Activated naive CD4-positive, alpha-beta T cell treated with anti-CD3 and anti-CD28 coated beads, Interleukin-2, amount 50 U/mL, for 72 hours (primary cell): ENCODE results near the gene NUTM2G. TPM values are rescaled to one million over a fixed set of nuclear protein-coding genes. Genes with fewer than 3 reads are reported as not detected.
"Not testable (repeated sequence)": the region's sequence is repeated elsewhere in the genome, so short reads cannot be mapped to it uniquely, and the experiment has no call there.

ENCODE experiments used
- ATAC-seq, 2 donors: fragments of 150-1000 bp; cut with Tn5 transposase; 2 replicates each; pipeline ENCODE4 v1.10.0; 2021; ENCODE audit warnings: mild to moderate bottlenecking in 2 of 2, moderate library complexity in 2 of 2
- DNase-seq, 2 donors: peaks; one replicate each; pipeline ENCODE4 v3.0.0; 2021 to 2022; ENCODE audit warnings: low spot score in 2 of 2
- H3K27ac Mint-ChIP-seq, 2 donors: one replicate each; pipeline ENCODE4 v1.8.0; 2022; ENCODE audit warnings: mild to moderate bottlenecking in 2 of 2, mixed read lengths in 2 of 2
- H3K36me3 Mint-ChIP-seq, 2 donors: one replicate each; pipeline ENCODE4 v1.8.0; 2022; ENCODE audit warnings: mixed read lengths in 2 of 2
- H3K9me3 Mint-ChIP-seq, 2 donors: one replicate each; pipeline ENCODE4 v1.8.0; 2022; ENCODE audit warnings: mixed read lengths in 2 of 2
- total RNA-seq, 2 donors: library from RNA; stranded (reverse); gene quantifications; one replicate each; pipeline ENCODE4 v1.2.3, GENCODE V29; 2022

Gene NUTM2G, protein sequence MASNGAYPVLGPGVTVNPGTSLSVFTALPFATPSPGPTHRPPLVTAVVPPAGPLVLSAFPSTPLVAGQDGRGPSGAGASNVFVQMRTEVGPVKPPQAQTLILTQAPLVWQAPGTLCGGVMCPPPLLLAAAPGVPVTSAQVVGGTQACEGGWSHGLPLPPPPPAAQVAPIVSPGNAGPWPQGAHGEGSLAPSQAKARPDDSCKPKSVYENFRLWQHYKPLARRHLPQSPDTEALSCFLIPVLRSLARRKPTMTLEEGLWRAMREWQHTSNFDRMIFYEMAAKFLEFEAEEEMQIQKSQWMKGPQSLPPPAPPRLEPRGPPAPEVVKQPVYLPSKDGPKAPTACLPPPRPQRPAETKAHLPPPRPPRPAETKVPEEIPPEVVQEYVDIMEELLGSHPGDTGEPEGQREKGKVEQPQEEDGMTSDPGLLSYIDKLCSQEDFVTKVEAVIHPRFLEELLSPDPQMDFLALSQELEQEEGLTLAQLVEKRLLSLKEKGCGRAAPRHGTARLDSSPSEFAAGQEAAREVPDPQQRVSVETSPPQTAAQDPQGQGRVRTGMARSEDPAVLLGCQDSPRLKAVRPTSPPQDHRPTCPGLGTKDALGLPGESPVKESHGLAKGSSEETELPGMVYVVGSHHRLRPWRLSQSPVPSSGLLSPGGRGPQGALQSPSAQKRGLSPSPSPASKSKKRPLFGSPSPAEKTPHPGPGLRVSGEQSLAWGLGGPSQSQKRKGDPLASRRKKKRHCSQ
- not detected for total RNA-seq

DNA sequence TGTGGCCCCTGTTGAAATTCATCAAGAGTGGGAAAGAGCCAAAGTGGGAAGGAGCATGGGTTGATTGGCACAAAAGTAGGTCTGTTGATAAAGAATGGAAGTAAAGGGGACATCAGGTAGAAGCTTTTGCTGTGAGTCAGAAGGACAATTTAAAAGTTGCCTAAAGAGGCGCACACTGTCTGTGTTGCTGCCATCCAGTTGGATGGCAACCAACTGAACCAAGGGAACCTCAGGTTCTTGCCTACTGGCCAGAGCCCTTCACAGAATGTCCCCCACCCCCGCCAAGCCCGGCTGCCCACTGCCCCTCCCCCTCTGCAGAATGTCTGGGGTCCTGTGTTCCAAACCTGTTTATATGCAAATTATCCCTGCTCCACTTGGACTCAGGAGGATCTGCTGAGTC lies at the start of gene NUTM2G:
Gene NUTM2G (plus strand): TSS at position 301 of the 400 bp plus-strand sequence. CDS start 182 bp downstream, outside the sequence.
- H3K9me3 Mint-ChIP-seq, H3K36me3 Mint-ChIP-seq, DNase-seq, H3K27ac Mint-ChIP-seq, ATAC-seq: not testable (repeated sequence)

DNA sequence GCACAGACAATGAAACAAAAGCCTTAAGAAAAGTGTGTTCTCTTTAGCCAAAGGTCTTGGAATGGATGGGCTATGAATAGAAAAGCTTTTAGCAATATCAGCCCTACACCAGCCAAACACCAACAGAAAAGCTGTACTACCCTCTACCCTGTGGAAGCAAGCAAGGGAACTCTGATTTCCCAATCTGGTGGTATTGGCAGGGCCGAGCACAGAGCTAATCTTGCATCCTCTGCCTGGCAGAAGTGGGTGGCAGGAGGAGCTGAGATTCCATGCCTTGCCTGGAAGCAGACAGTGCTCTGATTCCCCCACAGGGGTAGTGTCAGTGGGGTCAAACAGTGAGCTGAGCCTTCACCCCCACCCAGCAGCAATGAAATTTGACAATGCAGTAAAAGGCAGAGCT lies 44.7 kb upstream of the NUTM2G start:
- ATAC-seq (no peak), DNase-seq (no peak)
- H3K9me3 Mint-ChIP-seq = peaks cover 0 to 14% of the 10 kb centered on the region in 2 donors

DNA sequence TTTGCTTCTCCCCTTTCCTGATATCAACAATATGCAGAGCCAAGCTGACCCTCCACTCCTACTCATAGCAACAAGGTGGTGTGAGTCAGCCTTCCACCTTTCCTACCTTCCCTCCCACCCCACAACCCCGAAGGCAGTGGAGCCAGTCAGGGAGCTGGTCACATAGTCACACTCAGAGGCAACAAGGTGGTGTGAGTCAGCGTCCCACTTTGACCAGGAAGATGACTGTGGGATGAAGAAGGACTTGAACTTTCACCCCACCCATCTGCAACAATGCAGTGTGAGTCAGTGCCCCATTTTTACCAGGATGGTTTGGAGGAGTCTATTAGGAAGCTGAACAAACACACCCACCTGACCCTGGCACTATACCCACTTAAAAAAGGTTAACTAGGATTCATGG lies 44.2 kb upstream of the NUTM2G start:
- Mint-ChIP-seq H3K9me3 (peaks cover 0 to 14% of the 10 kb centered on the region in 2 donors), H3K36me3 (peaks cover 11 to 13% of the 10 kb centered on the region in 2 donors), H3K27ac (no peak overlapping the region)
- DNase-seq (no peak), ATAC-seq (peak; percentile 48 to 92)

More for the DNA sequence above, 44.7 kb upstream of the NUTM2G start:
- H3K36me3 Mint-ChIP-seq = peaks cover 11 to 13% of the 10 kb centered on the region in 2 donors
- H3K27ac Mint-ChIP-seq = no peak overlapping the region

DNA sequence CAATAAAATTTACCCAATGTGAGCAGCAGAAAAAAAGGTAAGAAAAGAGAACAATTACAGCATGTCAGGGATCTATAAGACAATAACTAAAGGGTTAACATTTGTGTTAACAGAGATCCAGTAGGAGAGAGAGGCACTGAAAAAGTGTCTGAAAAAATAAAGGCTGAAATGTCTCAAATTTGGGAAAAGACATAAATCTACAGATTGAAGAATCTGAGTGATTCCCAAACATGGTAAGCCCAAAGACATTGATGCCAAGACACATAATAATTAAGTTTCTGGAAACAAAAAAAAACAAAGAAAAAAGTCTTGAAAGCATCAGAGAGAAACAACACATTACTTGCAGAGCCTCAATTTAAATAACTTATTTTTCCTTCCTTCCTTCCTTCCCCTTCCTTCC lies 43.2 kb upstream of the NUTM2G start:
- Mint-ChIP-seq H3K9me3 (peaks cover 0 to 14% of the 10 kb centered on the region in 2 donors), H3K27ac (peak overlapping the region in 1 of 2 donors; percentile 31), H3K36me3 (peaks cover 17 to 20% of the 10 kb centered on the region in 2 donors)
- ATAC-seq (no peak), DNase-seq (no peak)

DNA sequence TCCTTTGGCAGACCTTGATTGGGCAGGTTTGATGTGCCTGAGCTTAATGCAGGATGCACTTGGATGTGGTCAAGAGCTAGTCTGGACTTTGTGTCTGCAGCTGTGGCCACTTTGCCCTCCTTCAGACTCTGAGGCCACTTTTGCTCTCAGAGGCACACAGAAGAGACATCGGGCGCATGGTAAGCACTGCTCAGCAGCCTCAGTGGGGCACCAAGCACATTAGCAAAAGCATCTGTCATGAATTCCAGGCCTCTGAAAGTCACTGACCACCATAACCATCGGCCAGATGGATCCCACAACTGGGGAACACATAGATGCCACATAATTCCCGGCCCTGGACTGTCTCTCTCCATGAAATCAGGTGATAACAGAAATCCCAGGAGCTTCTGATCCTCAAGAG lies 40.1 kb upstream of the NUTM2G start:
- DNase-seq (no peak), ATAC-seq (no peak)
- H3K9me3 Mint-ChIP-seq = peaks cover 0 to 14% of the 10 kb centered on the region in 2 donors
- no peak overlapping the region for H3K27ac Mint-ChIP-seq
- H3K36me3 Mint-ChIP-seq = peaks cover 19 to 25% of the 10 kb centered on the region in 2 donors

DNA sequence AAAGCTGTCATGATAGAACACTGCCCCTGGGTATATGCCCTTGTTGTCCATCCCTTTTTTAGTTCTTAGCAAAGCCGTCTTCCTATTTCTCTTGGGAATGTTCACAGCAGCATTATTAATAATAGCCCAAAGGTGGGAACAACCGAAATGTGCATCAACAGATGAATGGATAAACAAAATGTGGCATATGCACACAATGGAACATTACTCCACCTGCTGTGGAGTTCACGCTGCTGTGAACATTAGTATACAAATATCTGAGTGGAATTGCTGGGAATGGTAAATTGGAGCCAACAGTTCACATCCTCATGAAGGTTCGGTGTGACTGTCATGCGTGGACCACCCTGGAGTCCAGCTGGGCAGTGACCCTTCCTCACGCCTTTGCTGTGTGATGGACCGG lies 36.5 kb upstream of the NUTM2G start:
- ATAC-seq = no peak
- H3K9me3 Mint-ChIP-seq = peaks cover 0 to 2% of the 10 kb centered on the region in 2 donors
- peaks cover 34 to 37% of the 10 kb centered on the region in 2 donors for H3K36me3 Mint-ChIP-seq
- H3K27ac Mint-ChIP-seq = no peak overlapping the region
- DNase-seq = no peak

DNA sequence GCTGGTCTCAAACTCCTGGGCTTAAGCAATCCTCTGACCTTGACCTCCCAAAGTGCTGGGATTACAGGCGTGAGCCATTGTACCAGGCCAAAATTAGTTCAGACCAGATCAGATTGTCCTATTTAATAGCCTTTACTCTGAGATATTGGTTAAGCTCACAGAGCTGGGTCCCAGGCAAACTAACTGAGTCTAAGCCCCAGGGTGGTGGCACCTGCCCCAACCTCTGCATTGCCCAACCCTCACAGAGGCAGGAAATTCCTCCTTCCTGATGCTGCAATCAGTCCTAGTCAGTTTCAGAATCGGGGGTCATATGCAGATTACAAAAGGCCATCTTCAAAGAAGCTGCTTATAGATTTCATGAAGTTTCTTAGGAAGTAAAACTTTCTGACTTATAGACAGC lies 28.6 kb upstream of the NUTM2G start:
- H3K27ac Mint-ChIP-seq, H3K9me3 Mint-ChIP-seq, DNase-seq, ATAC-seq: not testable (repeated sequence)
- H3K36me3 Mint-ChIP-seq = peaks cover 8 to 12% of the 10 kb centered on the region in 2 donors

DNA sequence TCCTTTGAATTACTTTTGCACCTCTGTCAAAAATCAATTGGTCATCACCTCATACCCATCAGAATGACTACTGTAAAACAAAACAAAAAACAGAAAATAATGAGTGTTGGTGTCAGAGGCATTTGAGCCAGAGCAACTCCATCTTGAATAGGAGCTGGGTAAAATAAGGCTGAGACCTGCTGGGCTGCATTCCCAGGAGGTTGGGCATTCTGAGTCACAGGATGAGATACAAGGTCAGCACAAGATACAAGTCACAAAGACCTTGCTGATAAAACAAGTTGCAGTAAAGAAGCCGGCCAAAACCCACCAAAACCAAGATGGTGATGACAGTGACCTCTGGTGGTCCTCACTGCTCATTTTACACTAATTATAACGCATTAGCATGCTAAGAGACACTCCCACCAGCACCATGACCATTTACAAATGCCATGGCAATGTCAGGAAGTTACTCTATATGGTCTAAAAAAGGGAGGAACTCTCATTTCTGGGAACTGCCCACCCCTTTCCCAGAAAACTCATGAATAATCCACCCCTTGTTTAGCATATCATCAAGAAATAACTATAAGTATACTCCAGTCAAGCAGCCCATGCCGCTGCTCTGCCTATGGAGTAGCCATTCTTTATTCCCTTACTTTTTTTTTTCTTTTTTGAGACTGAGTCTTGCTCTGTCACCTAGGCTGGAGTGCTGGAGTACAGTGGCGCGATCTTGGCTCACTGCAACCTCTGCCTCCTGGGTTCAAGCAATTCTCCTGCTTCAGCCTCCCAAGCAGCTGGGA lies 23.5 kb upstream of the NUTM2G start:
- H3K9me3 Mint-ChIP-seq, H3K36me3 Mint-ChIP-seq, H3K27ac Mint-ChIP-seq: not testable (repeated sequence)

DNA sequence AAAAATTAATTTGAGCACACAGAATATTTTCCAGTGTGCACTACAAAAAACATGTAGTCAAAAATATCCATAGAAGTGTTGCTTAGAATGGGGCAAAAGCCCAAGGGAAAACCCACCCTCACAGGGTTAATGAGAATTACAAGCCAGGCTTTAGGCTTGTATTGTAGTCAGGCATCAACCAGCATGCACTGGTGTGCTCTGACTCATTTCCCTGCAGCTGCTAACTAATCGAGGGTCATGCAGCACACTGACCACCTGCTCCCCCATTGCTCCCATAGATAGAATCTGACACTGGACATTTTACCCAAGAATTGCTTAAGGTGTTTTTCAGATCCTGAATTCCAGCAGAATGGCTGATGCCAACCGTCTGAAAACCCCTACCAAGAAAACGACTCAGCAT lies 20.2 kb upstream of the NUTM2G start:
- H3K9me3 Mint-ChIP-seq, ATAC-seq, DNase-seq, H3K27ac Mint-ChIP-seq, H3K36me3 Mint-ChIP-seq: not testable (repeated sequence)

More for the DNA sequence above, 23.5 kb upstream of the NUTM2G start:
- DNase-seq, ATAC-seq: not testable (repeated sequence)

DNA sequence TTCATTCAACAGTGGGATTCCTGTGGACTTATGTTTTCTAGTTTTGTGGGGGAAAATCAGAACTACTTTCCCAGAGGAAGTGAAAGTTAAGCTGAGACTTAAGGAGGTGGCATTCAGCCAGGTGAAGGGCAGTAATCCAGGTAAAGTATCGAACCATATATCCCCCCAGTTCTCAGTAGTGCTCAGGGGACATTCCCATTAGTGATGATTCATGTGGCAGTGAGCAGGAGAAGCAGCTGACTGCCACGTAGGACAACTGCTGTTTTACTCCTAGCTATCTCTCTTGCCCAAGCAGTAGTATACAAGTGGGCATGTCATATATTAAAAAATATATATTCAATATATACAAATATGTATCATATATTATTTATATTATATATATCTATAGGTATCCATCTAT lies 13.1 kb upstream of the NUTM2G start:
- not testable (repeated sequence) for DNase-seq, H3K9me3 Mint-ChIP-seq, ATAC-seq, H3K36me3 Mint-ChIP-seq, H3K27ac Mint-ChIP-seq

DNA sequence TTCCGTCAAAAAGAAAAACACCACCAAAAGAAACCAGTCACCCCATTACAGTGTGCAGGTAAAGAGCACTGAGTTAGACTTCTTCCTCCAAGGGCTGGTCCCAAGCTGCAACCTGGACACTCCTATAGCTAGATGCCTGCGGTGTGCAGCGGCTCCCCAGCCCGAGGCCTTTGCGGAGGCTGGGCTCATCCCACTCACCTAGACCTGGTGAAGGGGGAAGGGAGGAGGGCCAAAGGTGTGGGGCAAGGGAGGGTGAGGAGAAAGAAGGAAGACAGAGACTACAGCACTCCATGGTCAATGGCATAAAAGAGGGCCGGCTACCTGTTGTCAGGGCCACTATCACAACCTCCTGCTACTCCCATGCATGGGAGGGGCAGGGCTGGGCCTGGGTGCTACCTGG lies 12.1 kb upstream of the NUTM2G start:
- not testable (repeated sequence) for ATAC-seq, H3K36me3 Mint-ChIP-seq, H3K9me3 Mint-ChIP-seq, DNase-seq, H3K27ac Mint-ChIP-seq

DNA sequence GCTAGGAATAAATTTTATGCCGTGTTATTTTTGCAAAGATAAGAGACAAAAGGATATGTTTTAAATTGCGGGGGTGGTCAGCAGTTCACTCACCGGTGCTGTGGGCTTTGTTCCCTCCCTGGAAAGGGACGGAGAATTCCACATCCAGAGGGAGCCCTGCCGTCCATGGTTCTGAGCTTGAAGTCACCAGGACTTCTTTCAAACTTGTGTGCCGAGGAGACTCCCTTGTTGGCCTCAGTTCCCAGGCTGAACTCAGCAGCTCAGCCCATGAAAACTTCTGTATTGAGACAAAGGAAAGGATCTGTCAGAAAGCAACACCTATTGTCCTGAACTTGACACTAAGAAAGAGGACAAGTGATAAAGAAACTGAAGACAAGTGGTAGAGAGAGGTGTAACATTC lies 10.1 kb upstream of the NUTM2G start:
- H3K9me3 Mint-ChIP-seq, DNase-seq, ATAC-seq, H3K36me3 Mint-ChIP-seq: not testable (repeated sequence)
- H3K27ac Mint-ChIP-seq = peak overlapping the region in 1 of 2 donors; percentile 65

DNA sequence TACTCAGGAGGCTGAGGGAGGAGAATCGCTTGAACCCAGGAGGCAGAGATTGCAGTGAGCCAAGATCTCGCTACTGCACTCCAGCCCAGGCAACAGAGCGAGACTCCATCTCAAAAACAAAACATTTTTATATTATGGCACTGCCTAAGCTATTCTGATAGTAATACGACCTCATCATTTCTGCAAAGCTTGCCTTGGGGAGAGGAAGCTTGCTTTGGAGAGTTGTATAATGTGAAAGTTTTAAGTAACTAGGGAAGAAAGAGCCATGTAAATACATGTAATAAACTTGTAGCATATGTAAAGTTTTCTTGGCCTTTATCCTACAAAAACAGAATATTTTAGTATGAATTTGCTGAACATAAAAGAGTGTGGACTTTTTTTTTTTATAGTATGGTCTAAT lies 7.8 kb upstream of the NUTM2G start:
- not testable (repeated sequence) for H3K36me3 Mint-ChIP-seq, ATAC-seq, H3K27ac Mint-ChIP-seq

DNA sequence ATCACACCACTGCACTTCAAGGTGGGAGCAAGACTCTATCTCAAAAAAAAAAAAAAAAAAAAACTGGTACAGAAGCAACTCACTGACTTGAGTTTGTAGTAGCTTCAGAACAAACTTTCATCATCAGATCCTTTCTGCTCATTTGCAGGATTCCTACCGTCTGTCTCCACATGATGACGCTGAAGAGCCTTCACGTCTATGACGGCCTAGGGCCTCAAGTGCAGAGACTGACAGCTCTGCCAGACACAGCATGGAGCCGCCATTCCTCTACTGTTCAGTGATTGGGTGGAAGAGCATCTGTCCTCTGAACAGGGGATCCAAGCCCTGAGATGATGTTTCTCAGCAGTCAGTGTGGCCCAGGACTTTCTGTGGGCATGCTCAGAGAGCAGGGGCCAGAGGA lies 3.1 kb upstream of the NUTM2G start:
- H3K9me3 Mint-ChIP-seq, DNase-seq, H3K27ac Mint-ChIP-seq, H3K36me3 Mint-ChIP-seq, ATAC-seq: not testable (repeated sequence)

More for the DNA sequence above, 7.8 kb upstream of the NUTM2G start:
- H3K9me3 Mint-ChIP-seq, DNase-seq: not testable (repeated sequence)

DNA sequence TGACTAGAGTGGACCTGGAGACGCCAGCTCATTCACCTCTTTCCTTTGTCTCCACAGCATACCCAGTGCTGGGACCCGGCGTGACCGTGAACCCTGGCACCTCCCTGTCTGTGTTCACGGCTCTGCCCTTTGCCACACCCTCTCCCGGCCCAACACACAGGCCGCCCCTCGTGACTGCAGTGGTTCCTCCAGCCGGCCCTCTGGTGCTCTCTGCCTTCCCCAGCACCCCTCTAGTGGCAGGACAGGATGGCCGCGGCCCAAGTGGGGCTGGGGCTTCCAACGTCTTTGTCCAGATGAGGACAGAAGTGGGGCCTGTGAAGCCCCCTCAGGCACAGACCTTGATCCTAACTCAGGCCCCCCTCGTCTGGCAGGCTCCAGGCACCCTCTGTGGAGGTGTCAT lies 3.0 kb downstream of the NUTM2G start:
- not testable (repeated sequence) for H3K9me3 Mint-ChIP-seq, ATAC-seq, H3K27ac Mint-ChIP-seq, DNase-seq, H3K36me3 Mint-ChIP-seq

DNA sequence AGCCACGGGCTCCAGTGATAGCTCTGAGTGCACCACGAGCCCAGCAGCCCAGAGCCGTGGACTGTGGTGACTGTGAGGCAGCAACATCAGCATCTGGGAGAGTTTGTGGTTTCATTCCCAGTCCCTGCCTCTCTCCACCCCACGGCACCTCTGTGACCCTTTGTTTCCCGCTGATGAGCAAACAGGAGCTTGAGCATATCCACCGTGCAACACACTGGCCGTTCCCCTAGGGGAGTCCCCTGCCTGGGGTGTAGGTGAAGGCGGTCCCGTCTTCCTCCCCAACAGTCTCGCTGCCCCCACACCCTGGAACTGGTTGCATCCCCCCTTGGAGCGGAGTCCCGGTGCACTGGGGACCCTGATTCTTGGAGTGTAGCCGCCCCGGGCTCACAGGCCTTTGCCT lies 5.5 kb downstream of the NUTM2G start:
- H3K27ac Mint-ChIP-seq, H3K36me3 Mint-ChIP-seq, ATAC-seq, DNase-seq, H3K9me3 Mint-ChIP-seq: not testable (repeated sequence)

DNA sequence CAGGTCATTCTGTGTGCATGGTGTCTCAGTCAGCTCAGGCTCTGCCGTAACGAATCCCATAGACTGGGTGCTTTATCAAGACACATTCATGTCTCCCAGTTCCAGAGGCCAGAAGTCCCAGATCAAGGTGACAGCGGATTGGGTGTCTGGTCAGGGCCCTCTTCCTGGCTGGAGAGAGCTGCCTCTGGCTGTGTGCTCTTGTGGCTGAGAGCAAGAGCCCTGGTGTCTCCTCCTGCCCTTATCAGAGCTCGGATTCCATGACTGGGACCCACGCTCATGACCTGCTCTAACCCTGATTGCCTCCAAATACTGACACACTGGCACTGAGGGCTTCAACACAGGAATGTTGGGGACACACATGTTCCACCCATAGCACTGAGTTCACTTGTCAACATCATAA lies 6.1 kb downstream of the NUTM2G start:
- ATAC-seq, H3K36me3 Mint-ChIP-seq, DNase-seq, H3K9me3 Mint-ChIP-seq: not testable (repeated sequence)
- H3K27ac Mint-ChIP-seq = peak overlapping the region in 1 of 2 donors; percentile 79
